Left lobe of liver (tissue), 2 donors: Measurements from ENCODE around the gene MAN2A2. TPM values are rescaled to one million over a fixed set of nuclear protein-coding genes. Genes with fewer than 3 reads are reported as not detected.

Experiments
- ATAC-seq: fragments of 200-7000 bp; cut with Tn5 transposase; one replicate; pipeline ENCODE4 v1.9.1; 2020; ENCODE audit warnings: mild to moderate bottlenecking, moderate library complexity
- DNase-seq: peaks from one replicate; pipeline ENCODE4 v3.0.0-alpha.2; 2020; ENCODE audit warnings: low spot score
- total RNA-seq: library from RNA; stranded (reverse); gene quantifications from one replicate; pipeline ENCODE4 v1.2.1, GENCODE V29; 2021
- donor health status: DM: no; HTN: no; CAD: no; lungs with moderate emphysema.
- donor health status: DM: no; HTN: yes; CAD: no.

Gene MAN2A2
- 96.9 TPM for total RNA-seq

DNA sequence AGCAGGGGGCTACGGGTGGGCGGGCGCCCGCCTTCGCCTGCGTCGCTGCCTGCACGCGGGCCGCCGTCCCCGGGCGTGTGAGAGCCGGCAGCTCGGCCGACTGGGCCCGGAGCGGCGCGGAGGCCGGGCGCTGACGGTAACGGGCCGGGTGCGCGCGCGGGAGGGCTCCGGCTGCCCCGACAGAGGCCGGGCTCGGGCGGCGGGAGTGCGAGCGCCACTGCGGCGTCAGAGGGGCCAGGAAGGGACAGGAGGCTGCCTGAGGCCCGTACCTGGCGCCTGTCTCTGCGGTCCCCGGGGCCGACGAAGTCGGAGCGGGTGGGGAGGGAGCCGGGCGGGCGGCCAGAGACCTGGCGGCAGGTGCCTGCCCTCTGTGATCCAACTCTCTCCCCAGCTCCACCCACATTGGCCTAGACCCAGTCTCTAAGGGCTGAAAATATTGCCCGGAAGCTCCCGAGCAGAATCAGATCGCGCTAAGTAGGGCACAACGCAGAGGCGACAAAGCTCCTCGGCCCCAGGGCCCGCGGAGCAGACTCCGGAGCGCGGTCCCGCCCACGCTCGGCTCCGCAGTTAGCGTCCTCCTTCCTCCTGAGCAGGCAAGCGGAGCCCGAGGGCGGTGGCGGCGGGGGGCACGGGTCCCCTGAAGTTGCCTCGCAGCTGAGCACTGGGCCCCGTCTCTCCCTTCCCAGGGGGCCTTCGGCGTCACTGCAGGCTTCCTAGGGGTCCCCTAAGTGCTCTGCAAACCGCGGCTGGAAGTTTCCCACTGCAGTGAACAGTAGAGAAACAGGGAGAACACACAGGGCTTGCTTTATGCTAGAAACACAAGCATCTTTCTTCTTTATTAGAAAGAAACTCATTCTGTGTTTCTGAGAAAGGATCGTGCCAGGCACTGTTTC is at the start of gene MAN2A2:
MAN2A2 (plus strand) TSS at position 463 of the 893 bp plus-strand sequence. CDS start 906 bp downstream, outside the sequence.
- DNase-seq (peak; percentile 93), ATAC-seq (peak; percentile 79)

DNA sequence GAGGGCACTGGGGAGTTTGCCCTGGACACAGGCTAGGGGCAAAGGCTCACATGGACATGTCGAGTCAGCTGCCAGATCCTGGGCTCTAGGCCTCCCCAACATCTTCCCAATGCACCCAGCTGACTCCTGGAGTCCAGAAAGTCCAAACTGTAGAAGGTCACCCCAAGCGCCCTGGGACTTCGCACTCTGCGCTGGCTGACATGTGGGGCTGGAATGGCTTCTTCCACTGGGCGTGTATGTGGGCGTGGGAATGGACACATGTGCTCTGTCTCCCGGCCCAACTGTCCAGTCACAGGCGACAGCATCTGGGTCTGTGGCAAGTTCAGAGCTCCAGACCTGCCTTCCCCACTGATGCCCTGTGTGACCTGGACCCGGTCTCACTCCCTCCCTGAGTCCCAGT is 48.0 kb upstream of the MAN2A2 start:
- ATAC-seq (no peak), DNase-seq (no peak)

DNA sequence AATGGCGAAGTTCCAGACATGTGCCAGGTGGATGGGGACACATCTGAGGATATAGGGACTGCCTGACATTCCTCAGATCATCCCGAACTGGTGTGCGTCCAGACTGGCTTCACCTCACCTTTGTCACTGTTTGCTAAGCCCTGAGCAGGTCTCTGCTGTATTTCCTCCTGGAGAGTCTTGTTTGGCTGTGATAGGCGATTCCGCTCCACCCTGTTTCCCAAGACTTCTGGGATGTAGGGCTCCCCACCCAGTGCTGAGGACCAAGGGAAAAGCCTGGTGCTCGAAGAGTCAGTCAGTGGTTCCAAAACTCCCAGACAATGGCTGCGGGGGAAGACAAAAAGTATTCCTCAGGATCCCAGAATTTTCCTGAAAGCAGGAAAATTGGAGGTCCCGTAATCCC is 45.8 kb upstream of the MAN2A2 start:
- DNase-seq, result no peak
- ATAC-seq, result no peak

DNA sequence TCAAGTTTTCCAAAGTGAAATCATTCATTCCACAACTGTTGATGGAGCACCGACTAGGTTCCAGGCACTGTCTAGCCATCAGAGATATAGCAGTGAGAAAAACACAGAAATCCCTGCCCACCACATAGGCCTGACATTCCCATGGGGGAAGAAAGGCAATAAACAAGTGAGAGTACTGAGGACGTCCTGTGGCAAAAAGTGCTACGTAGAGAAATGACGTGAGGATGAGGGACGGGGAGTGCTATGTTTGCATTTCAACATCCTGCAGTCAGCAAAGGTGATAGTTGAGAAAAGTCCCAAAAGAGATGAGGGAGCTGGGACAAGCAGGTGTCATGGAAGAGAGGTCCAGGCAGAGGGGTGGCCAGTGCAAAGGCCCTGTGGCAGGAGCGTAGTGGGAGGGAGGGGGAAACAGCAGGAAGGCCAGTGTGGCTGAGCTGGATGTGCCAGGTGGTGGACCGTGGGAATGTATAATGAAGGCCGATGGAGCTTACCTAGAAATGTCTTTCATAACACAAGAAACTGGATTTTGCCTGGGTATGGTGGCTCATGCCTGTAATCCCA is 45.1 kb upstream of the MAN2A2 start:
- DNase-seq (no peak), ATAC-seq (peak; percentile 1)

DNA sequence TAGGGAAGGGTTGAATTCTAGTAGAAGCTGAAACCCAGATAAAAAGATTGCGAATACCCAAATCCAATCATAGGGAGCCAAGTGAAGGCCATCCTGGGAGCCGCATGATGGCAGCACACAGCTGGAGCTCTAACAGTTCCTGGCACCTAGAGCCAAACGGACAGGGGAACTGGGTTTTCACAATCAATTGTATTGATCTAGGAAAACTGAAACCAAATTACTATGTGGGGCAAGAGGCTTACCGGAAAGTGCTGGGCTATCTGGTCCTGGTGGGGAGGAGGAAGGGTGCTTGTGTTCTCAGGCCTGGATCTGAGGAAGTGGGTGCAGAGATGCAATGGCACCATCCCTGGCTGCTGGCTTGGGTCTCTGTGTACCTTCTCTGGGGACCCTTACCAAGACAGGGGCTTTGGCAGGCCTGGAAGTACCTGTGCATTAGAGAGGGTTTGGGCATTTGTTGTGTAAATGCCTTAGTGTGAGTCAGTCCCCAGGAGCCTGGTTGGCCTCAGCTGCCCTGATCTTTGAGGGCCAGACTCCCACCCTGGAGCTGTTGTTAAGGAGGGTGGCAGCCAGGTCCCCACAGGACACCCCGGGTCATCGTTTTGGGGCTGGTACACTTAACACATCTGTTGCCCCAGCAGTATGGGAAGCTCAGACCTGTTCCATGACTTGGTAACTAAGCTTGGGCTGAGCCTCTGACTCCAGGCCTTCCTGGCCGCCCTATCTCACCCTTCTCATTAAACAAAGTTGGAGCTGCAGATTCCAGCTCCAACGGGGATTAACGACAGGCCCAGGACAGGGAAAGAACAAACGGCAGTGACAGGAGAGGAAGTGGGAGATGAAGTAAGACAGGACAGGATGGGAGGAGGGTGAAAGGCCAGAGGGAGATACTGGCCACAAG is 43.6 kb upstream of the MAN2A2 start:
- DNase-seq, result peak; percentile 85
- ATAC-seq, result peak; percentile 53

DNA sequence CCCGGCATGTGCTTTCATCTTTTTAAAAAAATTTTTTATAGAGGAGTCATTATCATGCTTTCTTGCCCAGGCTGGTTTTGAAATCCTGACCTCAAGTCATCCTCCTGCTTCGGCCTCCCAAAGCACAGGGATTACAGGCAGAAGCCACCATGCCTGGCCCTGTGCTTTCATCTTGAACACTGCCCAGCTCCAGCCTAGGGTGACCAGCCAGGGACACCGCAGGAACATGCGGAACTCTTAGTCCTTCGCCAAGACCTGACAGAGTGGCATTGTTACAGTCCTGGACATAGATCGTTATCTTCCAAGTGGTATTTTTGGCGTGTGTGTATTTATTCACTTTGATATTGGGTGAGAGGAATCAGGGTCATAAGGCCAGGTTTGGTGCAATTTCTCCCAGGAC is 42.7 kb upstream of the MAN2A2 start:
- ATAC-seq (peak; percentile 47), DNase-seq (peak; percentile 85)

DNA sequence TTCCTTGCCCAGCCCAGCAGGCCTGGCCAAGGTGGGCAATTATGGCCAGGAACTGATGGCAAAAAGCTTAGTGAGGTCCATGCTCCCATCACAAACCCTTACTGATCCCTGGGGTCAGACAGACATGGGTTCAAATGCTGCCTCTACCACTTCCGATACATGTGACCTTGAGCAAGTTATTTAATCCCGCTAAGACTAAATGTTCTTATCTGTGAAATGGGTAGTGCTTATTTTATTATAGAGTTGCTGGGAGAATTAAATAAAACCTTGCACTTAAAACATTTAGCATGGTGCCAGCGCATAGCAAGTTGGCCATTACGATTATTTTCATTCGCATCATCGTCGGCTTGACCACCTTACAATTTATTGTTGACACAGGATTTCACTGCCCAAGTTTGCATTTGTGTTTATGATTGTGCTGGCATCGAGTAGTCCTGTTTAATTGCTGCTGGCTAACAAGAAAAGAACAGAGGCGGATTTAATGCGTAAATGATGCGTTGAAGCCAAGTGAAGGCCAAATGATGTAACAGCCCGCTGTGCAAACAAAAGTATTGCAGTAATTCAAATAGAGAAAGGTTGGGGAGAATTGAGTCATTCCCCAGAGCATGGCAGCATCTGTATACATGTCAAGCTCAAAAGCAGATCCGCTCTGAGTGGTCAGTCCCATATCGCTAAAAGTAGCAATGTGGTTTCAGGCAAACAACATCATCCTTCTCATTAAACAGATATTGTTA is 42.0 kb upstream of the MAN2A2 start:
- ATAC-seq (peak; percentile 29), DNase-seq (peak; percentile 85)

DNA sequence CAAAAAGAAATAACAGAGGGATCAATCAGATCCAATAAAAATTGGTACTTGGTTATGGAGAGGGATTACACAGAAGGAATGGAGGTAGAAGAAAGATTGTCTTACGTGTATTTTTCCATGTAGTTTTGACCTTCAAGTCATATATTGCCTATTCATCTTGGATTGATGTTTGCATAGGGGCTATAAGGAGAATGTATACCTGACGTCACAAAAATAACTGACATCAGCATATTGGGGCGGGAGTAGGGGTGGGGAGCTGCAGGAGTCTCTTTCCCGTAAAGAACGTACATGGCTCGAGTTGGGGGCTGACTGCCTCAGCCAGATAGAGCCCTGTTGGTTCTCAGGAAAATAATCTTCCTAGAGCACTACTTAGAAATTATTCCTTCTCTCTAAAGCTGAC is 40.6 kb upstream of the MAN2A2 start:
- ATAC-seq, result no peak
- no peak for DNase-seq

DNA sequence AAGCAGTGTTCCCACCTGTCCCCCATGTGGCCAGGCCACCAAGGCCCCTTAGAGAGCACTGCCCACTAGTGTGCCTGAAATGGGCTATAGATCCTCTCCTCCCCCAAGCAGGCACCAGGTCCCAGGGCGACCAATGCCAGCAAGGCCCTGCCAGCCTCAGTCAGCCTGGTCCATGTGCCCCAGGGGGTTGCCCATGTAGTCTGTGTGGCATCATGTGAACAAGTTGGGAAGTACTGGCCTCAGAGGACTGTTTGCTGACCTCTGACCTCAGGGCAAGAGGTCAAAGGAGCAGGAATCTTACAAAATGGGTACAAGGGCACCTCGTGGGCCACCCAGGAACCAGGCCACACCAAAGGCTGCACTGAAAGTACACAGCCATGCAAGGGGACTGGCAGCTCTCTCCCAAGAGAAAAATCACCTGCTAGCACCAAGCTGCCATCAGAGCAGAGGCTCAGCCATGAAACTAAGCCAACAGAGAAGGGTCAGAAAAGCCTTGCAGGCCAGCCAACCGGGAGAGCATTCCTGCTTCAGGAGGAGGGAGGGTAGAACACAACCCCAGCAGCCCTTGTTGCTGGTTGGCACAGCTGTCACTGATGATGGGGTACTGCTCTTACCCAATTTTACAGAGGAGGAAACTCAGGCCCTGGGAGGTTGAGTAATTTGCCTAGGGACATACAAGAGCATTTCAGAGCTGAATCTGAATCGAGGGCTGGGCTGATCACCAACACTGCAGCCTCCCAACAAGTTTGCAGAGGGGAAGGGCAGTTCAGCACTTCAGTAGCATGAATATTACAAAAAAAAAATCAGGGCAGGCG is 39.9 kb upstream of the MAN2A2 start:
- ATAC-seq (peak; percentile 64), DNase-seq (peak; percentile 97)

DNA sequence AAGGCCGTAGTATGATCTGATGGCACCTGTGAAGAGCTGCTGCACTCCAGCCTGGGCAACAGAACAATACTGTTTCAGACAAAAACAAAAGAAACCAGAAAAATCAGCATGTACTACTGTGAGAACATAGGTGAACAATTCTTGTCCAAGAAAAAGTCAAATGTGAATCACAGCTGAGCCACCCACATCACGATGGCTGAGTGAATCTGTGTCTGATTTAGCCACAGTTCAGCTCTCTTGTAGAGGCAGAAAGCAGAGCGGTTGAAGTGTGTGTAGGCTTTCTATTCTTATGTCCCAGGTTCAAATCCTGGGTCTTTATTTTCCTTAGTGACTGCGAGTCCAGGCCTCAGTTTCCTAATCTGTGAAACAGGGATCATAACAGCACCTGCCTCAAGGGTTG is 39.1 kb upstream of the MAN2A2 start:
- no peak for ATAC-seq
- no peak for DNase-seq

DNA sequence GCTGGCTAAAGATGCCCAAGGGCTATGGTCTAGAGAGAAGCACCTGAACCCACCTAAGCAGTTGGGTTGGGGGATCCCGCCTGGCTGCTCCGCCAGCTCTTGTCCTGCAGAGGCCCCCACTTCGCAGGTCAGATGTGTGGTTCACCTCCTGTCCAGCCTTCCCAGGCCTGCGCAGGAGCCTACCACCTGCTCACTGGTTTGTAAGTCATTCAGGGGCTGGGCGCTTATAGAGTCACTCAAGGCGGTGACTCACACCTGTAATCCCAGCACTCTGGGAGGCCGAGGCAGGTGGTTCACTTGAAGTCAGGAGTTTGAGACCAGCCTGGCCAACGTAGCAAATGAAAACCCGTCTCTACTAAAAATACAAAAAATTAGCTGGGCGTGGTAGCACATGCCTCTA is 38.6 kb upstream of the MAN2A2 start:
- ATAC-seq (no peak), DNase-seq (no peak)

DNA sequence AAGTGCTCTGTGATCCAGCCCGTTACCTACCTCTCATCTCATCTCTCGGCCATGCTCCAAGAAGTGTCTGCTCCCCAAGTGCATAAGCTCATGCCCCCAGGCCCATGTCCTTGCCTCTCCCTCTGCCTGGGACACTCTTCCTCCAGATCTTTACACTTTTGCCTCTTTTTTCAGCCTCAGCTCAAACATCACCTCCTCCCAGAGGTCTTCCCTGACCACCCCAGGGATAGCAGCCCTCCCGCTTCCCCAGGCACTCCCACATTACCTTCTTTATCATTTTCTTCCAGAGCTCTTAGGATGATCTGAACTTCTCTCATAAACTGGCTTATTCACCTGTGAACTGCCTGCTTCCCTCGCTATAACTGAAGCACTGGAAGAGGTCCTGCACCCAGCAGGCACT is 37.4 kb upstream of the MAN2A2 start:
- DNase-seq (no peak), ATAC-seq (no peak)

DNA sequence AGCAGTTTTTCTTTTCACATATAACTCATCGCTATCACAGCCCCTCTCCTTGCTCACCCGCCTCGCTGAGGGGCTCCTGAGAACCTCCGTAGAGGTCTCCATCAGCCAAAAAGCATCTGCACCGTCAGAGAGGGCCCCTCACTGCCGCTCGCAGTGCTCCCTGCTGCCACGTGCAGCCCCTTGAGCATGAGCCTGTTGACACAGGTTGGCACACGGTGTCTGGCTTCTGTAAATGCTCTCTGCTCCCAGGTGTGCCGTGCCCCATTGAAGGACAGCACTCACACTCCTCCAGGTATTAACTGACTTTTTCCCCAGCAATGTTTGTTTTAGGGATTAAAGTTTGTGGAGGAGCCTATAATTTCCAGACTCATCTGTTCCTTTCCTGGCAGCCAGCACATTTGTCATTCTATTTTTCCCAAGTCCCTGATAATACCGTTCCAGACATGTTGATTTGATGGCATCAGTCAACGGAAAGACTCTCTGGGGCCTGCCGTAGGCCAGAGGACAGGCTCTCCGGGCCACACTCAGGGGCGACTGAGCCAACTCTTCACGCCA is 36.9 kb upstream of the MAN2A2 start:
- DNase-seq (no peak), ATAC-seq (peak; percentile 3)

DNA sequence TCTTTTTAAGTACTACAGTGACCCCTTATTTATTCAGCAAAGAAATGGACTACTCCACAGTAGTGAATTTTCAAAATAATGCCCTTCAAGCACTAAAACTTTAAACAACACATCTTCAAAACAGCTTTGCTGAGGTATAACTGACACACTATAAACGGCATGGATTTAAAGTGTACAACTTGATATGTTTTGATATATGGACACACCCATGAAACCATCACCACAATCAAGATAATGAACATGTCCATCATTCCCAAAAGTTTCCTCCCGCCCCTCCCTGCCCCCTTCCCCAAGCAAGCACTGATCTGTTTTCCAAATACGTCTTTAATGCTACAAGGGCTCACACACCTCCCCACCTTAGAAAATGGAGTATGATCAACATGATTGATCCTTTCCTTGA is 36.3 kb upstream of the MAN2A2 start:
- ATAC-seq, result no peak
- DNase-seq, result no peak

DNA sequence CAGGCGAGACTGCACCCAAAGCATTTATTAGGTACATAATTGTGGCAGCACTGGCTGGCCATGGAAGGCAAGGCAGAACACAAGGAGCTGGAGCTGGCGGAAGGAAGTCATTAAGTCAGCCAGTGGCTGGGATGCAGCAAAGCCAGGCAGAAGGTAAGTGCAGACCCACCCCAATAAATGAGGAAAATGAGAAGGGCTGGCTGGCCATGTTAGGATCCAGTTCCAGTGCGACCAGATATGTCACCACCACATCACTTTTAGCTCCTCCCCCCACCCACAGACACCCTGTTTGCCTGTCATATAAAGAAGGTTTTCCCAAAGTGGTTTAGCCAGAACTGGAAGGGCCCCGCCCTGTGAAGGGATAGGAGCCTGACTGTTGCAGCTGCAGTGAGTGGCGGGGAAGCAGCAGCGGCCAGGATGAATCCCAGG is 34.8 kb upstream of the MAN2A2 start, which contains the start of gene FURIN:
FURIN (plus strand) TSS at position 328 of the 429 bp plus-strand sequence. CDS start 7,153 bp downstream, outside the sequence.
- DNase-seq, result no peak
- ATAC-seq, result no peak

DNA sequence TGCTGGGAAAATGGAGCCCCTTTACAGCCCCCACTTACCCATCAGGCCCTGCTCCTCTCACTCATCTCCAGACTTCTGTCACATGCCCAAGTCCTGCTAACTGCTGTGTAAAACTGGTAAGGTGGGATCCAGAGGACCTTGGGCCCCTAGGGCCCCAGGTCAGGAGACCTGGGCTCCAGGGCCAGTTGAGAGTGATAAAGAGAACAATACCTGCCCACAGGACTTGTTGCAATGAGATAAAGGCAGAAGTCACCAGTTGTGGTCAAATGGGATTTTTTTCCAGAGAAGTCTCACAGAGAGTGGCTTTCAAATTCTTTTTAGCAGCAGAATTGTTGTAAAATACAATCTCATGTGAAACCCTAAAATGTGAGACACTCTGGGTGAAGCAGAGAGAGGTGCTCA is 34.0 kb upstream of the MAN2A2 start:
- no peak for DNase-seq
- no peak for ATAC-seq

DNA sequence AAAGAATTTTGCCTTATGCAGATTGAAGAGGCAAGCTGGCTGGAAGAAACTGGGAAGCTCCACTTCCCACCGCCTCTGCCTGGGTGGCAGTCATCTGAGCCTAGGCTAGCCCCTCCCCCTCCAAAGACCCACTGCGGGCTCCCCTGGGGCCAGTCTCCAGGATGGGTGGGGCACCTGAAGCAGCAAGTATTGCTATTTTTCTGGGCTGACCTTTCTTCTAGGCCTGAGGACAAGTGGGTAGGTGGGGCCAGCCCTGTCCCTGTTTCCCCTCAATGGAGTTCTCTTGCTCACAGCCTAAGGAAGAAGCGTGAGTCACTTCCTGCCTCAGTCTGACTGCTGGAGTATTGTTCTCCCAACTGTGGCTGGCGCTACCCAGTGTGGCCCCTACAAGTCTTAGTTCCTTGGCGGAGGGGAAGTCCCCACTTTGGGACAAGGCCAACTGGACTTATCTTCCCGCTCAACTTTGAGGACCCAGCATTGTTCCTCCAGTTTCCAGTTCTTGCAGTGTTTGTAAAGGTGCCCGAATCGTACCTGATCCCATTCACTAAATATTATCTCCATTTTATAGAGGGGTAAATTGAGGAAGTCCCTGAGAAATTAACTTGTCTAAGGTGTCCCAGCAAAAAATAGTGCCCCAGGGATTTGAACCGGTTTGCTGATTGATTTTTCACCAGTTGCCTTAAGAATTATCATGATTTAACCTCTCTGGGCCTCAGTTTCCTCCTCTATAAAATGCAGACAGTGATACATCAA is 33.3 kb upstream of the MAN2A2 start:
- peak; percentile 2 for ATAC-seq
- no peak for DNase-seq

DNA sequence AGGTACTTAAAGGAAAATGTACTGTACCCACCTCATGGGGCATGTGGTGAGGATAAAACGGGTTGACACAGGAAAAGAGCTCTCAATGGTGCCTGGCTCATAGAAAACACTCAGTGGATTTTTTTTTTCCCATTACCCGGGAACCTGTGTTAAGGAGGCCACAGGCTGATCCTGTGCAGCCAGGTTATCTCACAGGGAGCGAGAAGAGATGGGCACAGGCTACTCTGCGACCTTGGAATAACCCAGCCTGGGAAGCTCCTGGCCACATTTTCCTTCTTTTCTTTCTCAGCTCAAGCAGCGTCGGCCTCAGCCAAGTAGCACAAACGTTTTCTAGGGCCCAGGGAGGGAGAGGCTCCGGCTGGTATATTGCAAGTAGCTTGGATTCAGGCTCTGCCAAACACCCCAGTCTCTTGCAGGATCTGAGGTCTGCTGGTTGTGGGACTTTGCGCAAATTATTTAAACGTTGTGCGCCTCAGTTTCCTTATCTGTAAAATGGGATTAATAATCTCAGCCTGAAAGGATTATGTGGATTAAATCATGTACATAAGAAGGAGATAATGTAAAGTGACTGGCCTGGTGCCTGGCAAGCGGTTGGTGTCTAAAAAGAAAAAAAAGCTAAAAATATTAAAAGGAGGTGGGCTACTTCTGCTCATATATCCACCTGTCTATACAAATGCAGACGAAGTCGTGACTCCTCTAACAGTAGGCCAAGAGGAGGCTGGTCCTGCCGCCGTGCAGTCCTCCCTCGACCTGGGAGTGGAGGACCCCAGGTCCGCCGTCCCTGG is 32.6 kb upstream of the MAN2A2 start:
- ATAC-seq (no peak), DNase-seq (no peak)
